Endothelial cell of umbilical vein (primary cell): ENCODE measurements around the gene CCDC57. TPM values are rescaled to one million over a fixed set of nuclear protein-coding genes. Genes with fewer than 3 reads are reported as not detected.

Source experiments
- BruUV-seq: library from RNA; stranded (reverse); fragments of 400-500 nt; replicated peaks from 2 replicates; lab custom pipeline; 2021; lab: Mats Ljungman, UMichigan
- CTCF ChIA-PET: fragments of 300-600, 350-600 bp; sonication (Branson Sonifier 250); formaldehyde crosslinking; loops from one replicate; lab custom pipeline; 2021; ENCODE audit warnings: antibody characterized with exemption, inconsistent platforms; lab: Charles Lee
- POLR2A ChIA-PET: fragments of 300-600, 350-600 bp; sonication (Branson Sonifier 250); formaldehyde crosslinking; loops from one replicate; lab custom pipeline; 2021; ENCODE audit warnings: antibody characterized with exemption, inconsistent platforms; lab: Charles Lee
- DNase-seq: peaks from one replicate; pipeline ENCODE4 v3.0.0-alpha.2; 2011; ENCODE audit warnings: low read depth, low spot score
- FAIRE-seq: peaks from 2 replicates; lab custom pipeline; 2011; peaks lifted over from hg19 to GRCh38; lab: Jason Lieb, UNC
- H2AFZ ChIP-seq: 2 replicates; pipeline ENCODE4 v1.6.0; 2012; ENCODE audit warnings: low read depth, low read length, control low read depth, inconsistent platforms
- H3K27ac ChIP-seq: 2 replicates; pipeline ENCODE4 v1.5.1; 2011; ENCODE audit warnings: low read depth, mild to moderate bottlenecking, control low read depth, low read length, moderate library complexity; ENCODE audit not compliant: insufficient read depth
- H3K27me3 ChIP-seq, 2 experiments: 2 replicates each; pipeline versions ENCODE4 v1.6.0 to v1.6.1; 2011; ENCODE audit warnings: low read length in 2 of 2, mixed read lengths in 1 of 2; ENCODE audit not compliant: control insufficient read depth in 2 of 2, insufficient read depth in 2 of 2
- H3K36me3 ChIP-seq, 2 experiments: 2 replicates in 1 of 2; 3 replicates in 1 of 2; pipeline ENCODE4 v1.5.1; 2011; ENCODE audit warnings: low read length in 2 of 2, mild to moderate bottlenecking in 1 of 2, moderate library complexity in 1 of 2; ENCODE audit not compliant: control insufficient read depth in 2 of 2, insufficient read depth in 2 of 2; ENCODE audit errors: extremely low read depth in 1 of 2
- H3K4me1 ChIP-seq: 3 replicates; pipeline ENCODE4 v1.5.1; 2011; ENCODE audit warnings: mild to moderate bottlenecking, low read length; ENCODE audit not compliant: control insufficient read depth, insufficient read depth; ENCODE audit errors: extremely low read depth
- H3K4me2 ChIP-seq: 2 replicates; pipeline ENCODE4 v1.6.1; 2011; ENCODE audit warnings: low read length, control low read depth, mixed read lengths; ENCODE audit not compliant: insufficient read depth
- H3K4me3 ChIP-seq, 3 experiments: fragments of 200-600 bp in 1 of 3; sonication (generic), shearing (Covaris generic) in 1 of 3; replicated peaks in 1 of 3; 2 replicates each; pipeline ENCODE4 v1.5.1; 2011 to 2016; ENCODE audit warnings: control low read depth in 3 of 3, low read length in 3 of 3, mild to moderate bottlenecking in 2 of 3, inconsistent platforms in 1 of 3, low read depth in 1 of 3, moderate library complexity in 1 of 3; ENCODE audit not compliant: insufficient read depth in 1 of 3
- H3K79me2 ChIP-seq: 2 replicates; pipeline ENCODE4 v1.6.0; 2012; ENCODE audit warnings: low read length, inconsistent platforms; ENCODE audit not compliant: control insufficient read depth, insufficient read depth
- H3K9ac ChIP-seq: replicated peaks from 2 replicates; pipeline ENCODE3; 2011; ENCODE audit warnings: low read length, control low read depth; ENCODE audit not compliant: insufficient read depth; ENCODE audit errors: extremely low read depth
- H3K9me1 ChIP-seq: replicated peaks from 3 replicates; pipeline ENCODE4 v1.6.0; 2011; ENCODE audit warnings: mild to moderate bottlenecking, low read length; ENCODE audit not compliant: control insufficient read depth, insufficient read depth; ENCODE audit errors: extremely low read depth
- H3K9me3 ChIP-seq: replicated peaks from 2 replicates; pipeline ENCODE4 v1.5.1; 2012; ENCODE audit warnings: low read length, inconsistent platforms; ENCODE audit not compliant: control insufficient read depth, insufficient read depth
- H4K20me1 ChIP-seq: replicated peaks from 2 replicates; pipeline ENCODE3; 2011; ENCODE audit warnings: mild to moderate bottlenecking, low read length; ENCODE audit not compliant: control insufficient read depth, insufficient read depth; ENCODE audit errors: extremely low read depth
- CTCF ChIP-seq, 2 donors: IDR thresholded peaks; 1 replicate in 1 of 2; 2 replicates in 1 of 2; pipeline ENCODE4 v1.5.1; 2011; ENCODE audit warnings: low read length in 2 of 2, mild to moderate bottlenecking in 2 of 2, moderate library complexity in 2 of 2, control low read depth in 1 of 2, inconsistent platforms in 1 of 2, low read depth in 1 of 2; ENCODE audit not compliant: insufficient read depth in 1 of 2; ENCODE audit errors: extremely low read depth in 1 of 2
- EZH2 ChIP-seq: IDR thresholded peaks from 2 replicates; pipeline ENCODE4 v1.6.1; 2012; ENCODE audit warnings: borderline replicate concordance, low read depth, mild to moderate bottlenecking, moderate library complexity, low read length, inconsistent platforms; ENCODE audit not compliant: severe bottlenecking
- GATA2 ChIP-seq: IDR thresholded peaks from 2 replicates; pipeline ENCODE4 v1.7.0; 2011; ENCODE audit warnings: low read depth, mild to moderate bottlenecking, moderate library complexity, mixed read lengths, low read length; ENCODE audit not compliant: insufficient read length, insufficient read depth
- JUN ChIP-seq: IDR thresholded peaks from 2 replicates; pipeline ENCODE4 v1.6.1; 2011; ENCODE audit warnings: borderline replicate concordance, low read depth; ENCODE audit not compliant: insufficient read length, insufficient read depth
- dilution Hi-C: fragments of 300-500 bp; cut with MboI; formaldehyde crosslinking; loops from one replicate; pipeline ENCODE4 v1.15.0; 2019; ENCODE audit warnings: low sequenced_read_pairs; ENCODE audit not compliant: extremely low pct_ligation_motif_present
- intact Hi-C: fragments of 100-400 bp; cut with micrococcal nuclease; formaldehyde crosslinking; loops from one replicate; pipeline ENCODE4 v1.10.0; 2022
- polyA plus RNA-seq, 4 experiments: library from polyadenylated mRNA; depleted of rRNA in 3 of 4; stranded (reverse) in 3 of 4; unstranded in 1 of 4; fragments of >200 nt; gene quantifications; 2 replicates each; pipeline versions ENCODE4 v1.2.1 to v1.2.3, GENCODE V29; 2011 to 2012; ENCODE audit warnings: missing spikeins in 1 of 4
- total RNA-seq: library from RNA; stranded (reverse); gene quantifications from 2 replicates; pipeline ENCODE4 v1.2.3, GENCODE V29; 2021

CCDC57 gene
- total and polyA plus RNA-seq, 2 donors (not counting 3 experiments of a cell fraction or from before 2014, with no cell fraction given): 18.6 to 31.6 TPM

GRCh38 chr17:82153745-82154375 lies 58.8 kb downstream of the CCDC57 start:
- CTCF ChIA-PET: interaction anchor here (0.6 to 8.3 kb wide), 6 partner anchors 10 to 132 kb away, joined by 3 to 127 read pairs (median 8); partner anchors contain the start of genes CENPX, DCXR, LRRC45 and RAC3
- Histone ChIP-seq H3K9ac (no peak overlapping the region), H3K27me3 (no peaks in the 10 kb centered on the region), H3K9me3 (no peaks in the 10 kb centered on the region), H3K4me3 (no peak overlapping the region), H2AFZ (no peak overlapping the region), H3K4me2 (no peak overlapping the region), H3K36me3 (no peaks in the 10 kb centered on the region), H3K9me1 (no peaks in the 10 kb centered on the region), H3K79me2 (no peaks in the 10 kb centered on the region), H3K4me1 (no peaks in the 10 kb centered on the region), H4K20me1 (no peaks in the 10 kb centered on the region), H3K27ac (no peak overlapping the region)
- intact Hi-C loops (loop anchor here (1.0 to 2.0 kb wide), 4 partner anchors 48 to 228 kb away; partner anchors contain the start of gene FASN), dilution Hi-C loops (no loop called here)
- POLR2A ChIA-PET: interaction anchor here (0.8 kb wide), 1 partner anchor 116 kb away, joined by 3 read pairs; the partner anchor contains the start of gene DCXR
- BruUV-seq: no TSS peak
- FAIRE-seq: peak; percentile 90
- no peak for TF ChIP-seq GATA2
- no peak for TF ChIP-seq EZH2
- TF ChIP-seq JUN: no peak
- peak; percentile 72 to 92 for TF ChIP-seq CTCF (IDR thresholded peaks at IDR 0.05; ENCODE audit: extremely low read depth in 1 of 2, insufficient read depth in 1 of 2, low read depth in 1 of 2, low read length in 2 of 2)
- DNase-seq: peak; percentile 56
